GM12801 (cell line): Measurements from ENCODE around the gene RNF130.

ENCODE experiments used
- CTCF ChIP-seq: IDR thresholded peaks from one replicate; pipeline ENCODE4 v1.5.1; 2011; ENCODE audit warnings: control low read depth; ENCODE audit not compliant: insufficient read length; ENCODE audit errors: extremely low read depth

Gene RNF130

GRCh38 chr5:179905161-179905560 lies 166.4 kb downstream of the RNF130 start:
- no peak for TF ChIP-seq CTCF
